GM19372 (cell line): Measurements from ENCODE around the gene NKD1.

Source experiments
- ATAC-seq: cut with Tn5 transposase; IDR thresholded peaks from one replicate; pipeline ENCODE4 v1.9.1; 2021; ENCODE audit warnings: mild to moderate bottlenecking, low read depth, moderate library complexity; ENCODE audit not compliant: unreplicated experiment

The NKD1 gene

DNA sequence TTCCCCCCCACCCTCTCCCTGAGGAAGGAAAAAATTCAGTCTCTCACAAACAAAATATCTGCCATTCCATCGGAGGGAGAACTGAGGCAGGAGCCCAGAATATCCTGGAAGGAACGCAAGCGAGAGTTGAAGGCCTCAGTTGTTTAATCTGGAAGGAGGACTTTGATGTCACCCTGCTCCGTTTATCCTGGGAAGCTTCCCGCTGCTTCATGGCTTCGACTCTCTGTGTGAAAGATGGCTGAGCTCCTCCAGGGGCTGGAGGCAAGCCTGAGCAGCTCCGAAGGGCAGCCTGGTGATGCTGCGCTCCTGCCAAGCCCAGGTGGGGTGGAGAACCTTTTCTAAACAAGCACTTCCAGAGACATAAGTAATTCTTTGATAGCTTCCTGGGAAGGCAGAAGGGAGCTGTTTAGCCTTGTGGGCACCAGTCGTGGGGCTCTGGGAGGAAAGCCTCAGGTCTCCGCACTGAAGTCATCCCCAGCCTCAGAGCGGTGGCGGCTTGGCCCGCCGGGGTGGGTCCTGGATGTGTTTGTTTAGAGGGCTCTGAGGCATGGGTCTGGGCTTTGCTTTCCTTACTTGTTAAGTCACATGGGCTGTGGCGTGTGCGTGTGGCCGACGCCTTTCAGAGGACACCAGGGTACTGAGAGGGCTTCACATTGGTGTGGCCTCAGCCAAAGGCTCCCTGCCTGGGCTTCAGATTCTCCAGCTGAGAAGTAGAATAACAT lies 7.9 kb downstream of the NKD1 start:
- no peak for ATAC-seq

DNA sequence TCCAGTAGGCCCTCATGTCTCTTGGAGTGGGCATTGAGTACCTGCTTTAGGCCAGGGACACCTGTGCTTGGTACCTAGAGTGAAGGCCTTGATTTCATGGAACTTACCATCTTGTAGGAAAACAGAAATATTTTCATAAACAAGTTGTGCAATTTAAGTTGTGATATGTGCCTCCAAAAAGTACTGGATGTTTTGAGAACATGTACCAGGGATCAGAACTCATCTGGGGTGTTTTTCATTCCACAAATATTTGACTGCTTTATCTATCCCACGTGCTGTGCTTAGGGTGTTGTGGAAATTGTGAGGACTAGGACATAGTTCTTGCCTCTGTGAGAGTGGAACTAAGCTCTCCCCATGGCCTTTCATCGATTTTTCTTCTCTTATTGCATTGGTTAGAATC lies 8.8 kb downstream of the NKD1 start:
- ATAC-seq: no peak

DNA sequence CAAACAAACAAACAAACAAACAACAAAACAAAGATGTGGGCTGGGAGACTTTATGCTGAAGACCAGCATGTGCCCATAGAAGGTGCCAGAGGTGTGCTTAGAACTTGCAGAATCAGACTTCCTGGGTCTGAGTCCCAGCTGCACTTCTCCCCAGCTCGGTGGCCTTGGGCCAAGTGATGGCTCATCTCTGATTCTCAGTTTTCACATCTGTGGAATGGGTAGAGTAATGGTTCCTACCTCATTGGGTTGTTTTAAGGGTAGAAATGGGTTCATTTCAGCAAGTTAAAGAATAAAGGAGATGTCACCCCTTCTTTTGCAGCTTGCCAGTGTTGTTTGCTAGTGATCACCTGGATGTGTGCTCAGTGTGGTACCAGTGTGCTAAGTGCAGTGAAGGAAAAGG lies 10.7 kb downstream of the NKD1 start:
- ATAC-seq: no peak

DNA sequence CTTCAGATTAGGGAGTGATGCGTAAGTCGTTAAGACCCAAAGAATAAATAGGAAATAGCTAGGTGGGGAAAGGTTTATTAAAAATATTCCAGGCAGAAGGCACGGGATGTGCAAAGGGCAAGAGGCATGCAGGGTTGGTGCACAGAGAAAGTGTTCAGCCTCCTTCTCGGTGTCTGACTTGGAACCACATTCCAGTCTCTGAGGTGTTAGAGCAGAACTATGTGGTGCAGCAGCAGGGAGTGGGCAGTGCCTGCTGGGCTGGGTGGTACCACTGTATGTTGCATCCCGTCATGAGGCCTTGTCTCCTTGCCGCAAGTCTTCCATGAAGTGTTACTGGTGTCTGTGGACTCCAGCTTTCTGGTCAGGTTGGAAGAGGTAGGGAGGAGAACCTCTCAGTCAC lies 11.1 kb downstream of the NKD1 start:
- no peak for ATAC-seq

DNA sequence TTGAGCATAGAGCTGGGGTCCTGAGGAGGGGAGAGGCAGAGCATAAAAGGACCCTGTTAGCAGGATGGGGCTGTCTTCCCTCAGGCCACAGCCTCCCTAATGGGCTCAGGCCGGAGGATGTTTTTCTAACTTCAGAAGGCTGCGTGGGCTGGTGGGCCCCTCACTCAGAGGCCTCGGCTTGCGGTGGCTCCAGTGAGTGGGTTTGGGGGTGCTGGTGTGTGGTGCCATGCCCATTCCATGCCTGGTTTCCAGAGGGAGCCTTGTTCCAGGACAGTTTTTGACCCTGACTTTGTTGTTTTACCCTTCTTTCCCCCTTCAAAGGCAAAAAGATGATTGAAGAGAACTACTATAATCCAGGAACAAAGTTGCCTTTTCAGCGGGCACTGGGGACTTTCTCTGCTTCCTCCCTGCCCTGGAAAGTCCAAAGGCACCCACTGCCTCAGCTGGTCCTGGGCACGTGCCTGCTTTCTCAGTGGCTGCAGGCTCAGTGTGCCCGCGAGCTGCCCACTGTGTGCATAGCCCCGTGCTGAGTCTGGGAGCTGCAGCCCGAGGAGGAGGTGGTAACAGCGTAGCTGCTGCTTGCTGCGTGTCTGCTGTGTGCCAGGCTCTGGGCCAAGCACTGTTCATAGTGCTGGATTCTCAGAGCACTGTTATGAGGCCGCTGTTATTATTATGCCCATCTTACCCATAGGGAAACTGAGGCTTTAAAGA lies 11.8 kb downstream of the NKD1 start:
- no peak for ATAC-seq

DNA sequence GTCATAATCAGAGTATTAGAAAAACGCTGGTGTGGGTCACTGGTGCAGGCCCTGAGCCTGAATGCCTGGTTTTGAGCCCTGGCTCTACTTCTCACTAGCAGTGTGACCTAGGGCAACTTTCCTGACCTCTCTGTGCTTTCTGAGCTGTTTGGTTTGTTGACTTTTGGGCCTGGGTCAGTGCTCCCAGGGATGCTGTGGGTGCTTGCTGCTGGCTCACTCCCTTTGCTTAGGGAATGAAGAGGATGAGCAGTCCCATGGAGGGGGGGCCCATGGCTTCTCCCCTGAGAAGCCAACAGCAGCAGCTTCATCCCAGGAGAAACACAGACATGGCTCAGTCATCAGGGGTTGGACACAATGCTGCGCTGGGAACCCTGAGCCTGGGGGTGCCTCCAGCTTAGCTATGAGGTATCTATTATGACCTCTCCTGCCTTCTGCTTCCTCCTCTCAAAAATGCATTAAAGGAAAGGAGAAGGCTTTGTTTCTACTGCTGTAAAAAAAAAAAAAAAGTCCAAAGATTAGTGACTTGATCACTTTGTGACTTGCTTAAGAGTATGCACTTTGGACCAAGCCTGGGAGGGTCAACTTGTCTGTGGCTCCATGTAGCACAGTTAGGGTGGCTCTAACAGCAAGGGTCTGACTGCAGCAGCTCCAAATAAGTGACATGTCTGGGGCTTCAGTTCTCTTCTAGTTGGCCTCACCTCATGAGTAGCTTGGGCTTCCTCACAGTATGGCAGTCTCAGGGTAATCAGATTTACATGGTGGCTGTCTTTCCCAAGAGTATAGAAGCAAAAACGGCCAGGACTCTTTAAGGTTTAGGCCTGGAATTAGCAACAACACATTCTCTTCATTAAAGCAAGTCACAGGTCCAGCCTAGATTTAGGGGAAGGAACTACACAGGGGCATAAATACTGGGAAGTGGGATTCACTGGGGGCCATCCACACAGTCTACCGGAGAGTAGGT lies 13.0 kb downstream of the NKD1 start:
- no peak for ATAC-seq

DNA sequence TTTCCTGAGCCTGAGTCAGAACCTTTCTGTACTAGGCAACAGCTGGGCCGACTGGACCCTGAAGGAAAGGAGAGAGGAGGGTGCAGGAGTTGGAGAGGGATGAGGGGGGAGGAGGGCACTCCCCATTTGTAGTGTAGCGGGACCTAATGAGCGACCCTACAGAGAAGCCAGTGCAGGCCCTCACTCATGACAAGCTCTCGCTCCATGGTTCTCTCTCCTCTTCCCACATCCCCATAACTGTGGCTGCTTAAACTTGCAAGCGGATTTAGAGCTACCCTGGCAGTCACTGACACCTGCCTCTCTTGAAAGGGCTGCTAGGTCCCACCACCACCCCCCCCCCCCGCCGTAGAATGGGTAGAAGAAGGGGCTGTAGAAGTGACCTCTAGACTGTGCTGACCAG lies 14.5 kb downstream of the NKD1 start:
- ATAC-seq: no peak

DNA sequence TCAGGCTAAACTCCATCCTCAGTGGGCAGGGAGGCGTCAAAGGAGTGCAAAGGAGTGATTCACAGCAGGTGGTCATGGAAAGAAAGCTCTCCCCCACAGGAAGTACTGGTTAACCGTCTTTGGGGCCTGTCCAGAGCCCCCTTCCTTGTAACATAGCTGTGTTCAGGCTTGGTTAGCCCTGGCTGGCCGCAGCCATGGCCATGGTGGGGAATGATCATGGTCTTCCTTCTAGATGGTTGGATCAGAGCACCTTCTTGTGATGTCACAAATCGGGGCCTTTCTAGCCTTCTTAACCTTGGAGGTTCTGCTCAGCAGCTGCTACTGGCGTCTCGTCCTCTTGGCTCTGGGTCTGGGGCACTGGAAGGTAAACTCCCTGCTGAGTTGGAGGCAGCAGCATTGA lies 15.8 kb downstream of the NKD1 start:
- ATAC-seq: no peak

DNA sequence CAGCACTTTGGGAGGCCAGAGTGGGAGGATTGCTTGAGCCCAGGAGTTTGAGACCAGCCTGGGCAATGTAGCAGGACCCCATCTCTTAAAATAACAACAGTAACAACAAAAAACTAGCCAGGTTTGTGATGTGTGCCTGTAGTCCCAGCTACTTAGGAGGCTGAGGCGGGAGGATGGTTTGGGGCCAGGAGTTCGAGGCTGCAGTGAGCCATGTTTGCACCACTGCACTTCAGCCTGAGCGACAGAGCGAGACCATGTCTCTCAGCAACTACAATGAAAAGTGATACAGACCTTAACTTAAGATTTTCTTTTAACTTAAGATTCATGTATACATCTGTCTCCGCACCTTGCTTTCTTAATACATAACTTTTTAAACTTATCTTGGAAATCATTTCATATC lies 17.2 kb downstream of the NKD1 start:
- no peak for ATAC-seq

DNA sequence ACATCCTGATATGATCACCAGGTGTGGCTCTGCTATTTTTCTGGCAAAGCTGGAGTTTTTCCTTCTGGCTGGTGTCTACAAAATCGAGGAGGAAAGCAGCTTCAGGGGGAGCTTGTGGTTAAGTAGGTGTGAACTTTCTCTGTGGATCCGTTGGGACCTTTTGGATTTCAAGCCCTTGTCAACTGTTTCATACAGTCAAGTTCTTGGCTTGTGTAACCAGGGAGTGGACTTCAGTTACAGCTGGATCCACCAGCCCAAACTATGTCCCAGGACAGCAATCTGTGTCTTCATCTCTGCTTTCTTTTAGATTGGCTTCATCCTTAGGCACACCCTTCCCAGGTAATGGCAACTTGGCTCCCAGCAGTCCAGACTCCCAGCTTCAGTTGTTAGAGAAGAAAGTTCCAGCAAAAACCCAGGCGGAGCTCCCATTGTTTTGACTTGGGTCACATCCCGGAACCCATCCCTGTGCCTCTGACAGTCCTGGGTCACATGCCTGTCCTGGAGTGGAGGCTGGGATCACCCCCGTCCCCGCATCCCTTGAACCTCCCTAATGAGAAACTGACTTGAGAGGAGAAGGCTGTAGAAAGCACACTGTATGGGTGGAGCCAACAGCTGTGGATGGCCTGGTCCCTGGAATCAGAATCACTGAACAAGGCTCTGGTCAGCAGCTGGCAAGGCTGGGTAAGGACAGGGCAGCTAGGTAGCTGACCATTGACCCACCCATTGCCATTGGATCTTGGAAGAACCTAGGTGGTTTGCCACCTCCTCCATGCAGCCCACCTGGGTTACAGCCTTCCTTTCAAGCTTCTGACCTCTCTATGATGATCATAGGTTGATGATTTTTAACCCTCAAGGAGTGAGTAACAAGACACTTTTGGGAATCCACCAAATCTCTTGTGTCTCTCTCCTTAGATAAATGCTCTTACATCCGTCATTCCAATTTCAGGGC lies 18.1 kb downstream of the NKD1 start:
- no peak for ATAC-seq

DNA sequence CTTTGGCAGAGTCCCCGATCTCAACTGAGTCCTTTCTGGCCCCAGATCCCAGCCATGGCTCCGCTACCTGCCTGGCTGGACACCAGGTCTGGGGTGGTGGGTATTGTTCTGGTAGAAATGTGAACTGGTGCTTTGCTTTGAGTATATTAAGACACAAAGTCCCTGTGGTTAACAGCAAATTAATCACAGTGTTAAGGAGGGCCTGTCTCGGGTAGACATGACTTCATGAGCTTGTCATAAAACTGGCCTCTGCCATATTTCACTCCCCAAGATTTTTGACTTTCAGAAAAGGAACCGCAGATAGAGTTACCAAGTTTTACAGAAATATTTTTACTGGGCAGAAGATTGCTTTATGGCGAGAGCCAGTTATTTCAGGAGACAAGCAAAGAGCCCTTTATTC lies 19.5 kb downstream of the NKD1 start:
- ATAC-seq: no peak

DNA sequence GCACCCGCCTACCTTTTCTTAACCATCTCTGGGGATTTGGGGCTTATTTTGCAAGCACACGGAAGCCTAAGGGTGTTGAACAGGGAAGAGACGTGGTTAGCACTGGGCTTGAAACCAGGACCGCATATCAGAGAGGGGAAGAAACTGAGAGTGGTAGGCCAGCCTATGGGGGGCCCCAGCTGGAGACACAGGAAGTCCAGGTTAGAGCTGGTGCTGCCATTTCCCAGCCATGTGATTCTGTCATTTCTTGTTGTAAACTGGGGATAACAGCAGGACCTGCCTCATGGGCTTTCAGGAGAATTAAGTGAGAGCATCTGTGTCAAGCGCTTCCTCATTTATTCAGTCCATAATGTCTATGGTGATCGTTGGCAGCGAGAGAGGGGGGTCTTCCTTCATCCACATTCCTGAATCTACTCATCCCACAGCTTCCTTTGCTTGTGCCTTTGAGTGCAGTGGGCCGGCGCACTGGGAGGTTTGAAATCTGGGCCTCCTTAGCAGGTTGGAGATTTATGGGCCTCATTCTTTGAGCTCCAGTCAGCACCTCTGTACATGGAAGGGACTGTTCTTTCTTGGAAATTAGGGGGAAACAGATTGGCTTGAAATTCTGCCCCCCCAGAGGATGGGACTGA lies 20.1 kb downstream of the NKD1 start:
- no peak for ATAC-seq

DNA sequence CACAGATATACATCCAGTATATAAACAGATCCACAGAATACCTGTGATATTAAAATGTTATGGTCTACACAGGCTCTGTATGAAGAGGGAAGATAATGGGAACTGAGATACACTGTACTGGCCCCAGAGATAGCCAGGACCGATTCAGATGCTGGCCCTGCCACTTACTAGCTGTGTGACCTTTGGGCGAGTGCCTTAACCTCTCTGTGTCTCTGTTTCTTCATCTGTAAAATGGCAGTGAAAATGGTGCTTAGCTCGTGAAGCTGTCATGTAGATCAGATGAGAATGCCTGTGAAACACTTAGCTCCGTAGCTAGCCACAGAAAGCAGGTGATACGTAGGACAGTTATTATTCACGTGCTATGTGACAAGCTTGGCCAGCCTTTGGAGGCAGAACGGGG lies 22.2 kb downstream of the NKD1 start:
- ATAC-seq: no peak

DNA sequence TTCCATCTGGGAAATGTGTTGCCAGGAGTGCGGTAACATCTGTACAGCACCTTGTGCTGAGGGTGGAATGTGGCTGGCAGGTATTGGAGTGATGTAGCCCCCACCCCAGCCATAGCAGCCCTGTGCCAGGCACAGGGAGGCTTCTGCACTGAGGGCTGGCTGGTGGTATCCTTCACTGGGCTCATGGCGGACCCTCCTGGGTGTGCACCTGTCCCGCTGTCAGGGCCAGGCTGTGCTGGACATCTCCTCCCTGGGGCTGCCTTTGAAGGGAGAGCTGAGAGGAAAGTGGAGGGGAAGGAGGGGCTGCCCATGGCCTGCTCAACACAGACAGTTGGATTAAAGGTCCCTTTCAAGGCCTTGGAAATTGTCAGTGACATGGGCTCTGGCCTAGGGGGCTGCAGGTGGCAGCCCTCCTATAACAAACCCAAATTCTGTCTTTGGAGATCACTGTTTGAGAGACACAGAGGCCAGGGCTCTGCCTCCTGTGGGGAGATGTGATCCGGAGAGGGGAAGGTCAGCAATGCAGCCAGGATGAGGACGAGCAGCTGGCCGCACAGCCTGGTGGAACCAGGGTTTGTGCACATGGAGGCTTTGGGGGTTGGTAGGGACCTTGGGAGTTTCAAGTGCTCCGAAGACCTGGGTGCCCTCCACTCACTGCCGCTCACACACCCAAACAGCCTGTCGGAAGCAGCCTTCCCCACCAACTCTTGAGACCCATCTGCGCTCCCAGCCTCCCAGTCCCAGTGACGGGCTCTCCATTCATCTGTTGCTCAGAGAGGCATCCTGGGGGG lies 22.8 kb downstream of the NKD1 start:
- no peak for ATAC-seq

DNA sequence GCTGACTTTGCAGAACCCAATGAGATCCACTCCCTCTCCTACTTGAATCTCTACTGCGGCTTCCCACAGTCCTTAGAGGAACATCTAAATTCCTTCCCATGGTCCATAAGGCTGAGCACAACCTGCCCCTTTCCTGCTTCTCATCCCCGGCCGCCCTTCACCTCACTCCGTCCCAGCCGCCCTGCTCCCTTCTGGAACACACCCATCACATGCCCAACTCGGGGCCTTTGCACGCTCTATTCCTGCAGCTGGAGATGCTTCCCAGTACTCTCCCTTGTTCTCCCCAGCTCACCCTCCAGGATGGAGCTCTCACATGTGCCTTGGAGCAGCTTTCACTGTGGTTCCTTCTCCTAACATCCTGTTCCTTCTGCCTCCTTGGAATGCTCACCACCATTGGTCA lies 23.6 kb downstream of the NKD1 start:
- no peak for ATAC-seq

DNA sequence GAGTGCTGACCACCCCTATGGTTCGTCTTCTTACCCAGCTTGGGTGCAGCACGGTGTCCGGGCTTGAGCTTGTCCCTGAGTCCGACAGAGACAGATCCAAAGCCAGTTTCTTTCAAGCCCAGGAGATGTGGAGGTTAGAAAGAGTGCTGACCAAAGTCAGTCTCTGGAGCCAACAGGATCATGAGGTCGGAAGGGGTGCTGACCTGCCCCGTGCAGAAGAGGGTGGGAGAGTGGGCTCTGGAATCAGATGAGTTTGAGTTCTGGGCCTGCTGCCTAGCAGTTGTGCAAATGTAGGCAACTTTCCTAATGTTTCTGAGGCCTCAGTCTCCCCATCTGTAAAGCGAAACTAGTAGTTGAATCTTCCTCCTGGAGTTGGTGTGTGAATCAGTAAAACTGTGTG lies 24.5 kb downstream of the NKD1 start:
- ATAC-seq: no peak

DNA sequence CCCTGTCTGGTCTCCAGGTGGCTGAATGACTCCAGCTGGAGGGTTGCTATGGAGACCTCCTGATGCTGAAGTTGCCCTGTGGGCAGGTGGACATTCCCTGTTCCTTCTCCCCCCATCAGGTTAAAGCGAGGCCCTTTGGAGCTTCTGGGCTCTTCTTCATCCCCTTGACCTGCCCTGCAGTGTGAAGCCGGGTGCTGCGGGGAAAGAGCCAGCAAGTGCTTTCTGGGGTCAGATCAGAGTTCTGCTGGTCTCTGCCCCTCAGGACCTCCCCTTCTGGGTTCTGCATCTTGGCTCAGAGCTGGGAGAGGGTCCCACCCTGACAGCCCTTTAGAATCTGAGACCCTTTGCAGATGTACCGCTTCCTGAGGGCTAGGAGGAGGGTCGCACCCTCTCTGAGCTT lies 25.1 kb downstream of the NKD1 start:
- ATAC-seq: no peak

DNA sequence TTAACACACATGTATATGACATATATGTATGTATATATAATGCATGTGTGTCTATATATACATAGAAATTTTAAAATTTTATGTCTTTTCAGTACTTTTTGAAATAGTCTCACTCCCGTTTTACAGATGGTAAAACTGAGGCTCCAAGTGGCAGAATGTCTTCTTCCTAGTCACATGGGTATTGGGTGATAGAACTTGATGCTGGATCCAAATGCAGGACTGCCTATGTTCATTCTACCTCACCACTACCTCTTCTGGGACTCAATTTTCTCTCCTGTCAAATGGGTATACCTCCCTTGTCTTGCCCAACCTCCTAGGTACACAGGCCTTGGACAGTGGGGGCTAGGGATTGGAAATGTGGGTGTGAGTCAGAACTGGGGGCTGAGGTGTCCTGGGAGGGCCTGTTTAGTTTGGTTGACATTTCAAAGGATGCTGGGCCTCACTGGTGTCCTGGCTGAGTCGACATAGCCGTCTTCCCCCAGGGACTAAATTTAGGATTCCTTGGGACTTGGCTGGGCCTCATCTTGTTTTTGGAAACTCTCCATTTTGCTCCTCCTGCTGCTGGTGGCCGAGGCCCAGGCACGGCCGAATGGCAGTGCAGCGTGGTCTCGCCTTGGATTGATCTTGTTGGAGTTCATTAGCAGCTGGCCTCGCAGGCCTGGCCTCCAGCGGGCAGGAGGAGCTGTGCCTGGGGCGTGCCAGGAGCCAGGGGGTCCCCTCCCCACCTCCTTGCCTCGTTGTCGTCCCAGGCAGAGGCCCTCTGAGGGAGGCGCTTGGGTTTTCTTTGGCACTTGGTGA lies 25.9 kb downstream of the NKD1 start:
- no peak for ATAC-seq
